DND-41 (cell line): ENCODE results near the gene RASL10A.

ENCODE experiments used
- ATAC-seq: fragments of 200-7000 bp; cut with Tn5 transposase; 3 replicates; pipeline ENCODE4 v1.9.1; 2021; ENCODE audit warnings: low read depth; ENCODE audit not compliant: insufficient read depth
- DNase-seq: peaks from one replicate; pipeline ENCODE4 v3.0.0-alpha.2; 2020
- H2AFZ ChIP-seq: 2 replicates; pipeline ENCODE4 v1.6.0; 2012; ENCODE audit warnings: low read depth, low read length
- H3K27ac ChIP-seq: 2 replicates; pipeline ENCODE4 v1.5.1; 2012; ENCODE audit warnings: low read length, inconsistent platforms
- H3K27me3 ChIP-seq: fragments of 200-600 bp; sonication (generic); 2 replicates; pipeline ENCODE4 v1.6.0; 2012; ENCODE audit warnings: low read length, mild to moderate bottlenecking, inconsistent platforms; ENCODE audit not compliant: insufficient read depth, poor library complexity
- H3K36me3 ChIP-seq: 2 replicates; pipeline ENCODE4 v1.5.1; 2012; ENCODE audit warnings: low read length, inconsistent platforms; ENCODE audit not compliant: insufficient read depth
- H3K4me1 ChIP-seq: 2 replicates; pipeline ENCODE4 v1.5.1; 2012; ENCODE audit warnings: mild to moderate bottlenecking, low read length; ENCODE audit not compliant: insufficient read depth
- H3K4me2 ChIP-seq: 2 replicates; pipeline ENCODE4 v1.6.0; 2012; ENCODE audit warnings: mild to moderate bottlenecking, moderate library complexity, low read length, inconsistent platforms; ENCODE audit not compliant: insufficient read depth
- H3K4me3 ChIP-seq, 2 experiments: fragments of 200-600 bp in 1 of 2; shearing (Covaris generic) in 1 of 2; 2 replicates each; pipeline ENCODE4 v1.5.1; 2012 to 2016; ENCODE audit warnings: inconsistent platforms in 2 of 2, low read length in 2 of 2, mild to moderate bottlenecking in 2 of 2, low read depth in 1 of 2, moderate library complexity in 1 of 2
- H3K79me2 ChIP-seq: 2 replicates; pipeline ENCODE4 v1.6.0; 2012; ENCODE audit warnings: low read length, inconsistent platforms; ENCODE audit not compliant: insufficient read depth
- H3K9ac ChIP-seq: 2 replicates; pipeline ENCODE4 v1.6.0; 2012; ENCODE audit warnings: low read depth, mild to moderate bottlenecking, inconsistent platforms, low read length, moderate library complexity
- H3K9me3 ChIP-seq: 2 replicates; pipeline ENCODE4 v1.5.1; 2012; ENCODE audit warnings: low read length, moderate library complexity, mild to moderate bottlenecking, inconsistent platforms; ENCODE audit not compliant: insufficient read depth, severe bottlenecking
- H4K20me1 ChIP-seq: 2 replicates; pipeline ENCODE4 v1.6.0; 2012; ENCODE audit warnings: low read length; ENCODE audit not compliant: insufficient read depth
- EZH2 ChIP-seq: IDR thresholded peaks from 3 replicates; pipeline ENCODE4 v1.6.1; 2012; ENCODE audit warnings: borderline replicate concordance, low read depth, mild to moderate bottlenecking, moderate library complexity, low read length, inconsistent platforms; ENCODE audit not compliant: severe bottlenecking
- TF ChIP-seq, protein P1 (sequence below): IDR thresholded peaks from 2 replicates; pipeline ENCODE4 v1.5.1; 2012; ENCODE audit warnings: borderline replicate concordance, low read length, moderate library complexity, mild to moderate bottlenecking; ENCODE audit not compliant: poor library complexity, severe bottlenecking; ENCODE audit errors: extremely low read depth

The RASL10A gene

GRCh38 chr22:29268511-29269229, 46.8 kb downstream of the RASL10A start:
- H3K36me3 ChIP-seq: peaks cover 83% of the 10 kb centered on the region
- H3K79me2 ChIP-seq: peaks cover 86% of the 10 kb centered on the region
- H3K4me1 ChIP-seq: peaks cover 61% of the 10 kb centered on the region
- H3K27me3 ChIP-seq: no peaks in the 10 kb centered on the region
- peak overlapping the region; percentile 94 for H2AFZ ChIP-seq
- H3K9me3 ChIP-seq: no peaks in the 10 kb centered on the region
- H3K4me3 ChIP-seq: peak overlapping the region; percentile 67 to 86
- ATAC-seq: peak; percentile 12
- H3K9ac ChIP-seq: peak overlapping the region; percentile 97
- TF ChIP-seq, protein P1, sequence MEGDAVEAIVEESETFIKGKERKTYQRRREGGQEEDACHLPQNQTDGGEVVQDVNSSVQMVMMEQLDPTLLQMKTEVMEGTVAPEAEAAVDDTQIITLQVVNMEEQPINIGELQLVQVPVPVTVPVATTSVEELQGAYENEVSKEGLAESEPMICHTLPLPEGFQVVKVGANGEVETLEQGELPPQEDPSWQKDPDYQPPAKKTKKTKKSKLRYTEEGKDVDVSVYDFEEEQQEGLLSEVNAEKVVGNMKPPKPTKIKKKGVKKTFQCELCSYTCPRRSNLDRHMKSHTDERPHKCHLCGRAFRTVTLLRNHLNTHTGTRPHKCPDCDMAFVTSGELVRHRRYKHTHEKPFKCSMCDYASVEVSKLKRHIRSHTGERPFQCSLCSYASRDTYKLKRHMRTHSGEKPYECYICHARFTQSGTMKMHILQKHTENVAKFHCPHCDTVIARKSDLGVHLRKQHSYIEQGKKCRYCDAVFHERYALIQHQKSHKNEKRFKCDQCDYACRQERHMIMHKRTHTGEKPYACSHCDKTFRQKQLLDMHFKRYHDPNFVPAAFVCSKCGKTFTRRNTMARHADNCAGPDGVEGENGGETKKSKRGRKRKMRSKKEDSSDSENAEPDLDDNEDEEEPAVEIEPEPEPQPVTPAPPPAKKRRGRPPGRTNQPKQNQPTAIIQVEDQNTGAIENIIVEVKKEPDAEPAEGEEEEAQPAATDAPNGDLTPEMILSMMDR: no peak
- TF ChIP-seq EZH2: no peak
- H3K4me2 ChIP-seq: peak overlapping the region; percentile 74
- peaks cover 62% of the 10 kb centered on the region for H4K20me1 ChIP-seq
- peak overlapping the region; percentile 100 for H3K27ac ChIP-seq
- DNase-seq: no peak

- Histone ChIP-seq H3K9me3 (no peaks in the 10 kb centered on the region), H3K27me3 (no peaks in the 10 kb centered on the region), H4K20me1 (peaks cover 55% of the 10 kb centered on the region), H3K4me2 (peak within 1 kb of the TSS; percentile 74), H3K79me2 (peaks cover 79% of the 10 kb centered on the region), H3K4me1 (peaks cover 56% of the 10 kb centered on the region), H3K9ac (peak within 1 kb of the TSS; percentile 97), H3K36me3 (peaks cover 78% of the 10 kb centered on the region), H2AFZ (peak within 1 kb of the TSS; percentile 94), H3K4me3 (peak within 1 kb of the TSS; percentile 67 to 86), H3K27ac (peak within 1 kb of the TSS; percentile 100)
- DNase-seq (peak; percentile 96), ATAC-seq (peak; percentile 90)
- TF ChIP-seq EZH2: no peak
- TF ChIP-seq, protein P1: peak; percentile 2
Measured at GRCh38 chr22:29267858-29268510, 47.5 kb downstream of the RASL10A start, which contains the start of the genes EWSR1 and RHBDD3. Gene EWSR1 (plus strand): TSS chr22:29268268. CDS start chr22:29268337, 69 bp downstream. Gene RHBDD3 (minus strand): TSS chr22:29267981. CDS start chr22:29265626, 2,355 bp downstream.

- H3K27ac ChIP-seq: peak overlapping the region; percentile 100
- H3K27me3 ChIP-seq: no peaks in the 10 kb centered on the region
- no peak; the same call in 2 of the 3 replicates for ATAC-seq
- peak overlapping the region; percentile 67 to 86; a peak in 3 of 4 replicates for H3K4me3 ChIP-seq
- TF ChIP-seq EZH2: no peak
- TF ChIP-seq, protein P1: no peak
- peaks cover 50% of the 10 kb centered on the region for H4K20me1 ChIP-seq
- H3K79me2 ChIP-seq: peaks cover 74% of the 10 kb centered on the region
- peak overlapping the region; percentile 97 for H3K9ac ChIP-seq
- peaks cover 51% of the 10 kb centered on the region for H3K4me1 ChIP-seq
- peak overlapping the region; percentile 94 for H2AFZ ChIP-seq
- peak overlapping the region; percentile 74 for H3K4me2 ChIP-seq
- peaks cover 73% of the 10 kb centered on the region for H3K36me3 ChIP-seq
- DNase-seq: no peak
- no peaks in the 10 kb centered on the region for H3K9me3 ChIP-seq
Measured at GRCh38 chr22:29267462-29267857, 48.0 kb downstream of the RASL10A start.
